Mucosa of descending colon (tissue), 3 donors: ENCODE measurements around the gene LIMK1. TPM values are rescaled to one million over a fixed set of nuclear protein-coding genes. Genes with fewer than 3 reads are reported as not detected.

Experiments used
- ATAC-seq: fragments of 200-7000 bp; cut with Tn5 transposase; one replicate; pipeline ENCODE4 v1.9.1; 2020; ENCODE audit warnings: mild to moderate bottlenecking, moderate library complexity
- DNase-seq, 3 donors: peaks; one replicate each; pipeline ENCODE4 v3.0.0-alpha.2; 2020
- H3K36me3 ChIP-seq: fragments of 200-600 bp; one replicate; pipeline ENCODE4 v1.8.0; 2021; ENCODE audit warnings: low read depth, mild to moderate bottlenecking
- H3K4me1 ChIP-seq: fragments of 200-600 bp; one replicate; pipeline ENCODE4 v1.8.0; 2021; ENCODE audit warnings: low read depth, mild to moderate bottlenecking
- H3K4me3 ChIP-seq: fragments of 200-600 bp; one replicate; pipeline ENCODE4 v1.8.0; 2021; ENCODE audit warnings: mild to moderate bottlenecking
- H3K9me3 ChIP-seq: fragments of 200-600 bp; one replicate; pipeline ENCODE4 v1.8.0; 2021; ENCODE audit warnings: mild to moderate bottlenecking
- CTCF ChIP-seq: fragments of 200-600 bp; IDR thresholded peaks from one replicate; pipeline ENCODE4 v1.8.0; 2022; ENCODE audit warnings: antibody characterized with exemption, mild to moderate bottlenecking
- intact Hi-C, 2 donors: fragments of 100-400 bp; cut with DNase I in 1 of 2; cut with micrococcal nuclease in 1 of 2; formaldehyde crosslinking; loops; one replicate each; pipeline versions ENCODE4 v1.11.0 to v1.11.1; 2022; cut with DNase I, micrococcal nuclease
- total RNA-seq, 3 donors: library from RNA; stranded (reverse); fragmentation: NEBNext Ultra II Directional in 2 of 3; extraction: Animal tissue kit (Norgen Biotek cat#: 25700) in 2 of 3; gene quantifications; one replicate each; pipeline versions ENCODE4 v1.2.1 to v1.2.4, GENCODE V29; 2021 to 2023
- donor health status: DM: no; HTN: no; CAD: no; lungs with moderate emphysema.
- donor health status: DM: no; HTN: no; CAD: no.
- donor health status: DM: no; HTN: yes; CAD: no.

The LIMK1 gene
- total RNA-seq, 3 donors from 2014 or later, result 12.0 to 15.6 (median 12.1) TPM

GRCh38 chr7:74129887-74130286, 46.3 kb downstream of the LIMK1 start:
- no peak for TF ChIP-seq CTCF
- no peaks in the 10 kb centered on the region for H3K4me1 ChIP-seq
- no peak overlapping the region for H3K4me3 ChIP-seq
- H3K36me3 ChIP-seq, result no peaks in the 10 kb centered on the region
- no peak for ATAC-seq
- intact Hi-C loops, result no loop called here
- H3K9me3 ChIP-seq, result no peaks in the 10 kb centered on the region
- DNase-seq, result no peak

GRCh38 chr7:74130518-74130917, 46.9 kb downstream of the LIMK1 start:
- intact Hi-C loops, result no loop called here
- Histone ChIP-seq H3K9me3 (no peaks in the 10 kb centered on the region), H3K4me1 (no peaks in the 10 kb centered on the region), H3K36me3 (no peaks in the 10 kb centered on the region), H3K4me3 (no peak overlapping the region)
- TF ChIP-seq CTCF, result no peak
- no peak for DNase-seq
- no peak for ATAC-seq

GRCh38 chr7:74134117-74134620, 50.6 kb downstream of the LIMK1 start:
- Histone ChIP-seq H3K9me3 (no peaks in the 10 kb centered on the region), H3K36me3 (no peaks in the 10 kb centered on the region), H3K4me1 (no peaks in the 10 kb centered on the region), H3K4me3 (no peak overlapping the region)
- DNase-seq (peak in 1 of 3 donors; percentile 6), ATAC-seq (peak; percentile 83)
- intact Hi-C loops, result no loop called here
- TF ChIP-seq CTCF, result no peak

GRCh38 chr7:74138334-74138867, 54.8 kb downstream of the LIMK1 start:
- no peaks in the 10 kb centered on the region for H3K36me3 ChIP-seq
- ATAC-seq, result no peak
- no peak for DNase-seq
- H3K9me3 ChIP-seq, result no peaks in the 10 kb centered on the region
- intact Hi-C loops, result no loop called here
- H3K4me1 ChIP-seq, result no peaks in the 10 kb centered on the region
- H3K4me3 ChIP-seq, result no peak overlapping the region
- TF ChIP-seq CTCF, result no peak

GRCh38 chr7:74138945-74139843, 55.6 kb downstream of the LIMK1 start:
- Histone ChIP-seq H3K9me3 (no peaks in the 10 kb centered on the region), H3K4me1 (no peaks in the 10 kb centered on the region), H3K36me3 (no peaks in the 10 kb centered on the region), H3K4me3 (no peak overlapping the region)
- no peak for DNase-seq
- ATAC-seq, result no peak
- TF ChIP-seq CTCF, result no peak
- intact Hi-C loops, result no loop called here
